ENCODE data around the gene RABEP1. TPM values are rescaled to one million over a fixed set of nuclear protein-coding genes. Genes with fewer than 3 reads are reported as not detected.
A peak's percentile ranks its signal among the peaks of the same experiment; 100 is the strongest.

RABEP1 gene
- total and polyA plus RNA-seq, 9 of the 15 experiments (the other 6 are each of a cell fraction or from before 2014, with no cell fraction given): 8.2 to 38.9 (median 30.3) TPM

DNA sequence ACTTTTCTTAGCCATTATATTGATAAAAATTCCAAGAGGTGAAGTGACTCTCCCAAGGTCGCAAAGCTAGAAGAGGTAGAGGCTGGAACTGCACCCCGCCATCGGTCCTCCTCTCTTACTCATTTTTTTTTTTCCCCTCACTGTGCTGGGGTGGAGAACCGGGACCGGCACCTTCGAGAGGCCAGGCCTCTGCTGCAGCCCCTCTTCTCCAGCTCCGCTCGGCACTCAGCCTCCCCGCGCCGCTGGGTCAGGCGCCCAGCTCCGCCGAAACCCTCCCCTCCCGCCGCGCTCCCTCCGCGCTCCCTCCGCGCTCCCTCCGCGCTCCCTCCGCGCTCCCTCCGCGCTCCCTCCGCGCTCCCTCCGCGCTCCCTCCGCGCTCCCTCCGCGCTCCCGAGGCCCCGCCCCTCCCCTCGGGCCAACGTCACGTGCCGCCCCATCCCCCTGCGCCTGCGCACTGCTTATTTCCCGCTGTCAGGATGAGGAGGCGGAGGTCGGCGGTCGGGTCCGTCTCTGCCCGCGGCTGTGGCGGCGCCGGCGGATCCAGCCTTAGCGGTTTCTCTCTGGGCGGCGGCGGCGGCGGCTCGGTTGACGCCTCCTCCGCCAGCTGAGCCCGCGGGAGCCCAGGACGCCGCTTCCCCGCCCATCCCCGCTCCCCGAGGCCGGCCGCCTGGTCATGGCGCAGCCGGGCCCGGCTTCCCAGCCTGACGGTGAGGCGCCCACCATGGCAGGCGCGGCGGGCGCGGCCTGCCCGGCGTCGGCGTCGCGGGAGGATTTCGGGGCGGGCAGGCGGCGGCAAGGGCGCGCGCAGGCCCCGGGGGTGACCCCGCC lies at the start of gene RABEP1 (continued):
- TF ChIP-seq ZBTB11 (CRISPR knock-in tag; IDR thresholded peaks at IDR 0.05): peak in 1 of 3 experiments; percentile 61; a peak in 1 of 6 replicates
- peak; percentile 39; the same call in 1 of the 2 replicates for TF ChIP-seq CBFA2T2 (conservative IDR thresholded peaks at IDR 0.05)
- TF ChIP-seq UBTF (IDR thresholded peaks at IDR 0.05; ENCODE audit: borderline replicate concordance in 1 of 2, low read depth in 2 of 2, low read length in 2 of 2): peak in 1 of 2 experiments; percentile 72; a peak in 1 of 4 replicates
- no peak for TF ChIP-seq RBM15 (IDR thresholded peaks at IDR 0.05; ENCODE audit: insufficient read depth, low read length)
- peak; percentile 98 for TF ChIP-seq TAF1 (IDR thresholded peaks at IDR 0.05; ENCODE audit: control insufficient read depth, extremely low read depth, insufficient read depth, low read length, severe bottlenecking)
- TF ChIP-seq, protein P1, sequence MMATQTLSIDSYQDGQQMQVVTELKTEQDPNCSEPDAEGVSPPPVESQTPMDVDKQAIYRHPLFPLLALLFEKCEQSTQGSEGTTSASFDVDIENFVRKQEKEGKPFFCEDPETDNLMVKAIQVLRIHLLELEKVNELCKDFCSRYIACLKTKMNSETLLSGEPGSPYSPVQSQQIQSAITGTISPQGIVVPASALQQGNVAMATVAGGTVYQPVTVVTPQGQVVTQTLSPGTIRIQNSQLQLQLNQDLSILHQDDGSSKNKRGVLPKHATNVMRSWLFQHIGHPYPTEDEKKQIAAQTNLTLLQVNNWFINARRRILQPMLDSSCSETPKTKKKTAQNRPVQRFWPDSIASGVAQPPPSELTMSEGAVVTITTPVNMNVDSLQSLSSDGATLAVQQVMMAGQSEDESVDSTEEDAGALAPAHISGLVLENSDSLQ (IDR thresholded peaks at IDR 0.05): no peak
- 0 out of 2 replicates have a peak, but pooled peaks have one; percentile 16 for TF ChIP-seq GABPB1 (CRISPR knock-in tag; IDR thresholded peaks at IDR 0.05)
- TF ChIP-seq CREB1 (IDR thresholded peaks at IDR 0.05): no peak; the same call in 1 of the 2 replicates
- peak; percentile 30; the same call in 1 of the 2 replicates for TF ChIP-seq CREB1 (CRISPR knock-in tag; IDR thresholded peaks at IDR 0.05)
- peak in 1 of 2 experiments; percentile 50; a peak in 1 of 4 replicates for TF ChIP-seq SIN3A (IDR thresholded peaks at IDR 0.05; ENCODE audit: borderline replicate concordance in 2 of 2, control insufficient read depth in 1 of 2, low read depth in 2 of 2, low read length in 2 of 2)
- TF ChIP-seq GABPA (tag; conservative IDR thresholded peaks at IDR 0.05; ENCODE audit: low read depth): 0 out of 2 replicates have a peak, but pooled peaks have one; percentile 17
- peak; percentile 33; the same call in 1 of the 2 replicates for TF ChIP-seq SIN3B (IDR thresholded peaks at IDR 0.05; ENCODE audit: low read depth)
- 0 out of 2 replicates have a peak, but pooled peaks have one; percentile 24 for TF ChIP-seq ATF1 (CRISPR knock-in tag; IDR thresholded peaks at IDR 0.05)
- TF ChIP-seq ATF1 (tag; IDR thresholded peaks at IDR 0.05): no peak

Measured in K562 (cell line).